Prostate gland (tissue), 2 donors: ENCODE data around the gene SLC34A3.

Experiments used
- CTCF ChIP-seq, 4 experiments: fragments of 200-600 bp in 2 of 4; fragments of 450-650 bp in 2 of 4; sonication (generic) in 2 of 4; IDR thresholded peaks; 1 replicate in 3 of 4; 2 replicates in 1 of 4; pipeline ENCODE4 v1.5.1; 2016 to 2019; ENCODE audit warnings: antibody characterized with exemption in 4 of 4, mild to moderate bottlenecking in 2 of 4, moderate library complexity in 2 of 4
- POLR2A ChIP-seq: fragments of 450-650 bp; IDR thresholded peaks from one replicate; pipeline ENCODE4 v1.6.1; 2016; ENCODE audit warnings: antibody characterized with exemption, mild to moderate bottlenecking
- POLR2AphosphoS5 ChIP-seq: sonication (generic); formaldehyde crosslinking; IDR thresholded peaks from one replicate; pipeline ENCODE4 v1.6.1; 2017; ENCODE audit warnings: antibody characterized with exemption

GRCh38 chr9:137253717-137254623 is 23.3 kb downstream of the SLC34A3 start:
- TF ChIP-seq POLR2AphosphoS5 (no peak), POLR2A (no peak), CTCF (IDR thresholded peaks at IDR 0.05) (no peak)
